Type B pancreatic cell (in vitro differentiated cells): ENCODE data around the gene TAOK2. TPM values are rescaled to one million over a fixed set of nuclear protein-coding genes. Genes with fewer than 3 reads are reported as not detected.

Experiments
- DNase-seq: peaks from one replicate; pipeline ENCODE4 v3.0.0; 2021; ENCODE audit warnings: mixed read lengths; ENCODE audit not compliant: unreplicated experiment; ENCODE audit errors: extremely low spot score
- H3K27ac Mint-ChIP-seq: 2 replicates; pipeline ENCODE4 v1.8.0; 2021; ENCODE audit warnings: mild to moderate bottlenecking, mixed read lengths
- H3K27me3 Mint-ChIP-seq: 2 replicates; pipeline ENCODE4 v1.8.0; 2021; ENCODE audit warnings: mixed read lengths
- H3K36me3 Mint-ChIP-seq: 2 replicates; pipeline ENCODE4 v1.8.0; 2021; ENCODE audit warnings: mixed read lengths
- H3K4me1 Mint-ChIP-seq: one replicate; pipeline ENCODE4 v1.8.0; 2021; ENCODE audit warnings: mixed read lengths; ENCODE audit not compliant: unreplicated experiment
- H3K4me3 Mint-ChIP-seq: 2 replicates; pipeline ENCODE4 v1.8.0; 2021; ENCODE audit warnings: mild to moderate bottlenecking, mixed read lengths
- H3K9me3 Mint-ChIP-seq: 2 replicates; pipeline ENCODE4 v1.8.0; 2021; ENCODE audit warnings: mixed read lengths
- long read RNA-seq: library from polyadenylated mRNA; unstranded; transcript quantifications from one replicate; pipeline ENCODE4 v2.0.0, GENCODE V29; 2020
- total RNA-seq: library from RNA; stranded (reverse); gene quantifications from 2 replicates; pipeline ENCODE4 v1.2.1, GENCODE V29; 2021; ENCODE audit warnings: low replicate concordance
- TF ChIP-seq, protein P1 (sequence below): fragments of 200-600 bp; sonication (generic); conservative IDR thresholded peaks from 2 replicates; pipeline ENCODE4 v1.5.0; 2021; ENCODE audit warnings: antibody characterized with exemption, mild to moderate bottlenecking

TAOK2 gene
- total RNA-seq: 42.6 and 52.4 TPM in 2 replicates
- long read RNA-seq, partial matches to known transcripts: 1 of 1 reads
- long read RNA-seq, other reads (novel, unspliced or antisense): 0 of 1 reads

GRCh38 chr16:29973384-29974246 is at the start of gene TAOK2:
TSS of gene TAOK2 (plus strand) at chr16:29973868. CDS start at chr16:29977773, 3,905 bp downstream.
- peak within 1 kb of the TSS; percentile 93 for H3K4me3 Mint-ChIP-seq
- TF ChIP-seq, protein P1, sequence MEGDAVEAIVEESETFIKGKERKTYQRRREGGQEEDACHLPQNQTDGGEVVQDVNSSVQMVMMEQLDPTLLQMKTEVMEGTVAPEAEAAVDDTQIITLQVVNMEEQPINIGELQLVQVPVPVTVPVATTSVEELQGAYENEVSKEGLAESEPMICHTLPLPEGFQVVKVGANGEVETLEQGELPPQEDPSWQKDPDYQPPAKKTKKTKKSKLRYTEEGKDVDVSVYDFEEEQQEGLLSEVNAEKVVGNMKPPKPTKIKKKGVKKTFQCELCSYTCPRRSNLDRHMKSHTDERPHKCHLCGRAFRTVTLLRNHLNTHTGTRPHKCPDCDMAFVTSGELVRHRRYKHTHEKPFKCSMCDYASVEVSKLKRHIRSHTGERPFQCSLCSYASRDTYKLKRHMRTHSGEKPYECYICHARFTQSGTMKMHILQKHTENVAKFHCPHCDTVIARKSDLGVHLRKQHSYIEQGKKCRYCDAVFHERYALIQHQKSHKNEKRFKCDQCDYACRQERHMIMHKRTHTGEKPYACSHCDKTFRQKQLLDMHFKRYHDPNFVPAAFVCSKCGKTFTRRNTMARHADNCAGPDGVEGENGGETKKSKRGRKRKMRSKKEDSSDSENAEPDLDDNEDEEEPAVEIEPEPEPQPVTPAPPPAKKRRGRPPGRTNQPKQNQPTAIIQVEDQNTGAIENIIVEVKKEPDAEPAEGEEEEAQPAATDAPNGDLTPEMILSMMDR: no peak

GRCh38 chr16:29925105-29925756 is 48.4 kb upstream of the TAOK2 start:
- Mint-ChIP-seq H3K27ac (peak overlapping the region; percentile 80), H3K36me3 (peaks cover 4% of the 10 kb centered on the region), H3K27me3 (no peaks in the 10 kb centered on the region), H3K4me1 (peaks cover 33% of the 10 kb centered on the region), H3K4me3 (peak overlapping the region; percentile 95), H3K9me3 (no peaks in the 10 kb centered on the region)
- DNase-seq: no peak
- TF ChIP-seq, protein P1: no peak

More at GRCh38 chr16:29973384-29974246, at the start of gene TAOK2:
- Mint-ChIP-seq H3K9me3 (peaks cover 5% of the 10 kb centered on the region), H3K36me3 (peaks cover 24% of the 10 kb centered on the region), H3K4me1 (peaks cover 27% of the 10 kb centered on the region), H3K27me3 (no peaks in the 10 kb centered on the region), H3K27ac (peak within 1 kb of the TSS; percentile 80)
- peak; percentile 100 for DNase-seq

DNA sequence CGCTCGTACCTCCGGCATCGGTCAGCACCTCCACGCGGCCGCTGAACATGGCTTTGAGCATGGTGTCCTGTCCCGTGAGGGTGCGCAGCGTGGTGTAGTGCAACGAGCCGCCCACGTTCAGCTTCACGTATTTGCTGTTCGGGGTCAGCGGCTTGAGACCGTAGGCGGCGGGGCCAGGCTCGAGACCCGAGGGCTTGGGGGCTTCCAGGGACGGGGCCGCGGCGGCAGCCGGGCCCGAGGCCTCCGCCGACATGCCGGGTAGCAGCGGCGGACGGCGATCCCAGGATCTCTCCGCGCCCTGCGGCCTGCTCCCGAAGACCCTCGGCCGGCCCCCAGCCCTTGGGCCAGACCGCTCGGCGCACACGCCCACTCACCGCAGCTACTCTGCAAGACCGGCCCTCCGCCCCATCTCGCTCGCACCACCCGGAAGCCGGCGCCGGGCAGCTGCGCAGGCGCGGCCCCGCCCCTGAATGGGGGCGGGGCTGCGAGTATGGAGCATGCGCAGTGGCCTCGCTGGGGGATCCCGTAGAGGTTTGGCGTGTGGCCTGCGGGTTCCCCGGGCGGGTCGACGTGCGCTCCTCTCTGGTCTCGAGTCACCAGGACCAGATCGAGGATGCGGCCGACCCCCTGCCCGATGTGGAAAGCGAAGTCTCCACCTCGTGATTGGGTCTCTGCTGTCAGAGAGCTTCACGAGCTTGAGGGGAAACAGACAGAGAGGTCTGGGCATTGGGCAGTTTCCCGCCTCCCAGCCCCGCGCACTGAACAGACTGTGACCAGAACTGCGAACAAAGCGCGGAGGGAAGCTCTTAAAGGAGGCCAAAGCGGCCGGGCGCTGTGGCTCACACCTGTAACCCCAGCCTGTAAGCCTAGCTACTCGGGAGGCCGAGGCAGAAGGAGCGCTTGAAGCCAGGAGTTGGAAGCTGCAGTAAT is 47.6 kb upstream of the TAOK2 start, which contains the start of gene KCTD13:
KCTD13 (minus strand) TSS at position 446 of the 930 bp plus-strand sequence; CDS start at position 253, 193 bp downstream.
- Mint-ChIP-seq H3K9me3 (no peaks in the 10 kb centered on the region), H3K4me1 (peaks cover 33% of the 10 kb centered on the region), H3K27me3 (no peaks in the 10 kb centered on the region), H3K27ac (peak within 1 kb of the TSS; percentile 92), H3K4me3 (peak within 1 kb of the TSS; percentile 95), H3K36me3 (no peaks in the 10 kb centered on the region)
- peak; percentile 97 for DNase-seq
- TF ChIP-seq, protein P1: no peak

GRCh38 chr16:29926711-29927052 is 47.0 kb upstream of the TAOK2 start:
- no peak for DNase-seq
- Mint-ChIP-seq H3K9me3 (no peaks in the 10 kb centered on the region), H3K4me3 (peak overlapping the region; percentile 95), H3K27me3 (no peaks in the 10 kb centered on the region), H3K27ac (peak overlapping the region; percentile 92), H3K4me1 (peaks cover 33% of the 10 kb centered on the region), H3K36me3 (no peaks in the 10 kb centered on the region)
- TF ChIP-seq, protein P1: no peak
